Mammary epithelial cell (primary cell): ENCODE results near the gene ATP13A1.

ENCODE experiments used
- CTCF ChIP-seq, 2 donors: IDR thresholded peaks in 1 of 2; conservative IDR thresholded peaks in 1 of 2; 2 replicates each; pipeline ENCODE4 v1.5.1; 2011 to 2012; ENCODE audit warnings: inconsistent platforms in 2 of 2, low read length in 2 of 2, mild to moderate bottlenecking in 2 of 2, control low read depth in 1 of 2, low read depth in 1 of 2; ENCODE audit not compliant: insufficient read depth in 1 of 2; ENCODE audit errors: extremely low read depth in 1 of 2
- EZH2 ChIP-seq: IDR thresholded peaks from 2 replicates; pipeline ENCODE4 v1.6.1; 2012; ENCODE audit warnings: low read length, inconsistent platforms, borderline replicate concordance

GRCh38 chr19:19670070-19670551, 6.6 kb upstream of the ATP13A1 start:
- TF ChIP-seq CTCF (conservative IDR thresholded peaks at IDR 0.05 in 1 of 2, IDR thresholded peaks at IDR 0.05 in 1 of 2; ENCODE audit: extremely low read depth in 1 of 2, insufficient read depth in 1 of 2, low read depth in 1 of 2, low read length in 2 of 2) (no peak), EZH2 (no peak)
